ENCODE results near the gene DNAJC10.
"Not testable (repeated sequence)": the region's sequence is repeated elsewhere in the genome, so short reads cannot be mapped to it uniquely, and the experiment has no call there.

Gene DNAJC10

GRCh38 chr2:182728014-182728413 is 12.0 kb downstream of the DNAJC10 start:
- no peaks in the 10 kb centered on the region for H3K27me3 ChIP-seq (replicated peaks; ENCODE audit: control insufficient read depth, insufficient read depth, low read length)
- TF ChIP-seq, protein P1, sequence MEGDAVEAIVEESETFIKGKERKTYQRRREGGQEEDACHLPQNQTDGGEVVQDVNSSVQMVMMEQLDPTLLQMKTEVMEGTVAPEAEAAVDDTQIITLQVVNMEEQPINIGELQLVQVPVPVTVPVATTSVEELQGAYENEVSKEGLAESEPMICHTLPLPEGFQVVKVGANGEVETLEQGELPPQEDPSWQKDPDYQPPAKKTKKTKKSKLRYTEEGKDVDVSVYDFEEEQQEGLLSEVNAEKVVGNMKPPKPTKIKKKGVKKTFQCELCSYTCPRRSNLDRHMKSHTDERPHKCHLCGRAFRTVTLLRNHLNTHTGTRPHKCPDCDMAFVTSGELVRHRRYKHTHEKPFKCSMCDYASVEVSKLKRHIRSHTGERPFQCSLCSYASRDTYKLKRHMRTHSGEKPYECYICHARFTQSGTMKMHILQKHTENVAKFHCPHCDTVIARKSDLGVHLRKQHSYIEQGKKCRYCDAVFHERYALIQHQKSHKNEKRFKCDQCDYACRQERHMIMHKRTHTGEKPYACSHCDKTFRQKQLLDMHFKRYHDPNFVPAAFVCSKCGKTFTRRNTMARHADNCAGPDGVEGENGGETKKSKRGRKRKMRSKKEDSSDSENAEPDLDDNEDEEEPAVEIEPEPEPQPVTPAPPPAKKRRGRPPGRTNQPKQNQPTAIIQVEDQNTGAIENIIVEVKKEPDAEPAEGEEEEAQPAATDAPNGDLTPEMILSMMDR (IDR thresholded peaks at IDR 0.05; ENCODE audit: insufficient read depth, low read length, poor library complexity, severe bottlenecking), result no peak
- H3K4me3 ChIP-seq (replicated peaks; ENCODE audit: low read depth, low read length), result no peak overlapping the region
- DNase-seq (ENCODE audit: extremely low read depth, insufficient read length), result no peak
- H3K36me3 ChIP-seq (ENCODE audit: control insufficient read depth, insufficient read depth, low read length), result peaks cover 3% of the 10 kb centered on the region

DNA sequence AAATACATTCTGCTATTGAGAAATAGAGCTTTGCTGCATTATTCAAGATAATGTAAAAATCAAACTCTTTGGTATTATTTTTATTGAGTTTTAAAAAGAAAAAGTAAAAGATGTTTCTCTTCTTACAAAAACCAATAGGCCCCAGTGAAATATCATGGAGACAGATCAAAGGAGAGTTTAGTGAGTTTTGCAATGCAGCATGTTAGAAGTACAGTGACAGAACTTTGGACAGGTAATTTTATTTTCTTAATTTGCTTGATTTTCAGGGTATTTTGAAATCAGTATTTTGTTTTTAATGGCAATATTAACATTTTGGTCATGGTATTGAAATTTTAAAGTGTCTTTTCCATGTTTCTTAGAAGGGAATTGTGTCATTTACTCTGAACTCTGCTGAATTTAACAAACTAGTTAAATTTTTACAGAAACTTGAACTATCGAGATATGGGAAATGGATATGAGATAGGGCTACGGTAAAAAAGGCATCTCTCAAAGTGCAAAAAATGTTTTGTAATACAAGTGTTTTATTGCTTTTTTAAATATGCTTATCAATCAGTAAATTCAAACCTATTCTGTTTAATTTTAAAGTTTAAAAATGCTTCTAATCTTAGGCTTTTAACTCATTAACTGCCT is 13.8 kb downstream of the DNAJC10 start:
- DNase-seq (ENCODE audit: extremely low read depth, insufficient read length), result no peak
- Histone ChIP-seq H3K27me3 (replicated peaks; ENCODE audit: control insufficient read depth, insufficient read depth, low read length) (no peaks in the 10 kb centered on the region), H3K36me3 (ENCODE audit: control insufficient read depth, insufficient read depth, low read length) (peaks cover 1% of the 10 kb centered on the region; the same call in 1 of the 2 replicates), H3K4me3 (replicated peaks; ENCODE audit: low read depth, low read length) (no peak overlapping the region)
- TF ChIP-seq, protein P1 (IDR thresholded peaks at IDR 0.05; ENCODE audit: insufficient read depth, low read length, poor library complexity, severe bottlenecking), result no peak

DNA sequence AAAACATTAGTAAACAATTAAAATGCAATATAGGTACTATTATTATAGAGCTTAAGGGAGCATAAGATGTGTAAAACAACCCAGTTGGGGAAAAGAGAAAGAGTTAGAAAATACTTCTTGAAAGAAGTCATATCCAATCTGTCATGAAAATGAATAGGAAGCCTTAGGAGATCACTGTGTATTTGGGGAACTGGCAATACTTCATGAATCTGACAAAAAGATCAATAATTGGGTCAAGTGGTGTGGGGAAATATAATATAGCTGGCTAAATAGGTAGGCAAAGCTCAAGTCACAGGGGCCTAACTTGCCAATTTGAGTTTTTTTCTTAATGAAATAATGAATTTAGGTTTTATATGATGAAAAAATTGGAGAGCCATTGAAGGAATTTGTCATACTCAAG is 14.4 kb downstream of the DNAJC10 start:
- peaks cover 1% of the 10 kb centered on the region; the same call in 1 of the 2 replicates for H3K36me3 ChIP-seq (ENCODE audit: control insufficient read depth, insufficient read depth, low read length)
- H3K27me3 ChIP-seq (replicated peaks; ENCODE audit: control insufficient read depth, insufficient read depth, low read length), result no peaks in the 10 kb centered on the region
- no peak overlapping the region for H3K4me3 ChIP-seq (replicated peaks; ENCODE audit: low read depth, low read length)
- no peak for DNase-seq (ENCODE audit: extremely low read depth, insufficient read length)
- TF ChIP-seq, protein P1 (IDR thresholded peaks at IDR 0.05; ENCODE audit: insufficient read depth, low read length, poor library complexity, severe bottlenecking), result no peak

DNA sequence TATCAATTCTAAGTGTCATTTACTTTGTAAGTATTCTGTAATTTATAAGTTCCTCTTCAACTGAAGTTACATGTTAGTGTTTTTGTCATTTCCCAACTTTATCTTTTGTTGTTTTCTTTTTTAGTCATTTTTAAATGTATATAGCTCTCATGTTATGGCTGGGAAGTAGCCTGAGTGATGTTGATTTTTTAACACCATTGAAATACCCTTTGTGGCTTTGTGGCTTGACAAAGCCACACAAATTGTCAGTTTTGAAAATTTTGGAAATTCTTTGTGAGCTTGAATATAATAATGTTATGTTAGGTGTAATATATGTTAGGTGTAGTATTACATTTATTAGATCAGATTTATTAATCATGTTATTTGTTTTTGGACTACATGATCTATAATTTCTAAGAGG is 16.7 kb downstream of the DNAJC10 start:
- TF ChIP-seq, protein P1 (IDR thresholded peaks at IDR 0.05; ENCODE audit: insufficient read depth, low read length, poor library complexity, severe bottlenecking), result no peak
- no peak for DNase-seq (ENCODE audit: extremely low read depth, insufficient read length)
- H3K36me3 ChIP-seq (ENCODE audit: control insufficient read depth, insufficient read depth, low read length), result no peaks in the 10 kb centered on the region; the same call in 1 of the 2 replicates
- H3K27me3 ChIP-seq (replicated peaks; ENCODE audit: control insufficient read depth, insufficient read depth, low read length), result no peaks in the 10 kb centered on the region
- H3K4me3 ChIP-seq (replicated peaks; ENCODE audit: low read depth, low read length), result no peak overlapping the region

DNA sequence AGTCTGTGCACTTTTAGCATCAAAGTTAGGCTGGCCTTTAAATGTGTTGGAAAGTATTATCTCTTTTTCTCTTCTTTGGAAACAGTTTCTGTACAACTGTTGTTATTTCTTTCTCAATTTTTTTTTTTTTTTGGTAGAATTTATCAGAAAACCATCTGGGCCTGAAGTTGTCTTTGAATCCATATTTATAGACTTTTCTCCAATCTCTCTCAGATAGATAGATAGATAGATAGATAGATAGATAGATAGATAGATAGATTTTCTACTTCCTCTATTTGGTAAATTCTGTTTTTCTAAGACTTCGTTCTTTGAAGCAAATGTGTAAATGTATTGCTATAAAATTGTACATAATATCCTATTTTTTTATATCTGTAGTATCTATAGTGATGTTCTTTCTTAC is 17.5 kb downstream of the DNAJC10 start:
- TF ChIP-seq, protein P1 (IDR thresholded peaks at IDR 0.05; ENCODE audit: insufficient read depth, low read length, poor library complexity, severe bottlenecking), result no peak

DNA sequence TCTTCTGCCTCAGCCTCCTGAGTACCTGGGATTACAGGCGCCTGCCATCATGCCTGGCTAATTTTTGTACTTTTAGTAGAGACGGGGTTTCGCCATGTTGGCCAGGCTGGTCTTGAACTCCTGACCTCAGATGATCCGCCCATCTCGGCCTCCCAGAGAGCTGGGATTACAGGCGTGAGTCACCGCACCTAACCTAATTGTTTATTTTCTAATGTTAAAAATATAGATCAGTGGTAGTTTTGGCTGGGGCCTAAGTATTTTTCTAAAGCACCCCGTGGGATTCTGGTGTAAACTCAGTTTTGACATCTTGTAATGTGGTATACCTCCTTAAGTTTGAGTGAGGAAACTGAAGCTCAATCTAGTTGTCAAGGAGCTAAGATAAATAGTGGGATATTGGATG is 20.8 kb downstream of the DNAJC10 start:
- H3K4me3 ChIP-seq (replicated peaks; ENCODE audit: low read depth, low read length); H3K27me3 ChIP-seq (replicated peaks; ENCODE audit: control insufficient read depth, insufficient read depth, low read length); H3K36me3 ChIP-seq (ENCODE audit: control insufficient read depth, insufficient read depth, low read length); DNase-seq (ENCODE audit: extremely low read depth, insufficient read length): not testable (repeated sequence)

More for the DNA sequence above, 17.5 kb downstream of the DNAJC10 start:
- no peak for DNase-seq (ENCODE audit: extremely low read depth, insufficient read length)
- no peaks in the 10 kb centered on the region; the same call in 1 of the 2 replicates for H3K36me3 ChIP-seq (ENCODE audit: control insufficient read depth, insufficient read depth, low read length)
- H3K4me3 ChIP-seq (replicated peaks; ENCODE audit: low read depth, low read length), result no peak overlapping the region
- no peaks in the 10 kb centered on the region for H3K27me3 ChIP-seq (replicated peaks; ENCODE audit: control insufficient read depth, insufficient read depth, low read length)
